Fibroblast of mammary gland (primary cell): Measurements from ENCODE around the gene ZBTB26.

Experiments used
- DNase-seq: peaks from one replicate; pipeline ENCODE4 v3.0.0-alpha.2; 2010; ENCODE audit warnings: low read depth
- H3K4me3 ChIP-seq: 2 replicates; pipeline ENCODE4 v1.5.1; 2011; ENCODE audit warnings: low read depth, mild to moderate bottlenecking, low read length, moderate library complexity; ENCODE audit not compliant: control insufficient read depth
- TF ChIP-seq, protein P1 (sequence below): conservative IDR thresholded peaks from 2 replicates; pipeline ENCODE4 v1.5.1; 2011; ENCODE audit warnings: low read depth, low read length, inconsistent platforms; ENCODE audit not compliant: control insufficient read depth, insufficient read depth

Gene ZBTB26

GRCh38 chr9:122930541-122931225 is 629 bp downstream of the ZBTB26 start:
- H3K4me3 ChIP-seq, result peak overlapping the region; percentile 96
- DNase-seq, result no peak
- TF ChIP-seq, protein P1, sequence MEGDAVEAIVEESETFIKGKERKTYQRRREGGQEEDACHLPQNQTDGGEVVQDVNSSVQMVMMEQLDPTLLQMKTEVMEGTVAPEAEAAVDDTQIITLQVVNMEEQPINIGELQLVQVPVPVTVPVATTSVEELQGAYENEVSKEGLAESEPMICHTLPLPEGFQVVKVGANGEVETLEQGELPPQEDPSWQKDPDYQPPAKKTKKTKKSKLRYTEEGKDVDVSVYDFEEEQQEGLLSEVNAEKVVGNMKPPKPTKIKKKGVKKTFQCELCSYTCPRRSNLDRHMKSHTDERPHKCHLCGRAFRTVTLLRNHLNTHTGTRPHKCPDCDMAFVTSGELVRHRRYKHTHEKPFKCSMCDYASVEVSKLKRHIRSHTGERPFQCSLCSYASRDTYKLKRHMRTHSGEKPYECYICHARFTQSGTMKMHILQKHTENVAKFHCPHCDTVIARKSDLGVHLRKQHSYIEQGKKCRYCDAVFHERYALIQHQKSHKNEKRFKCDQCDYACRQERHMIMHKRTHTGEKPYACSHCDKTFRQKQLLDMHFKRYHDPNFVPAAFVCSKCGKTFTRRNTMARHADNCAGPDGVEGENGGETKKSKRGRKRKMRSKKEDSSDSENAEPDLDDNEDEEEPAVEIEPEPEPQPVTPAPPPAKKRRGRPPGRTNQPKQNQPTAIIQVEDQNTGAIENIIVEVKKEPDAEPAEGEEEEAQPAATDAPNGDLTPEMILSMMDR, result no peak

GRCh38 chr9:122929796-122930354 is 1.4 kb downstream of the ZBTB26 start:
- DNase-seq, result no peak
- TF ChIP-seq, protein P1, result no peak
- H3K4me3 ChIP-seq, result no peak overlapping the region

DNA sequence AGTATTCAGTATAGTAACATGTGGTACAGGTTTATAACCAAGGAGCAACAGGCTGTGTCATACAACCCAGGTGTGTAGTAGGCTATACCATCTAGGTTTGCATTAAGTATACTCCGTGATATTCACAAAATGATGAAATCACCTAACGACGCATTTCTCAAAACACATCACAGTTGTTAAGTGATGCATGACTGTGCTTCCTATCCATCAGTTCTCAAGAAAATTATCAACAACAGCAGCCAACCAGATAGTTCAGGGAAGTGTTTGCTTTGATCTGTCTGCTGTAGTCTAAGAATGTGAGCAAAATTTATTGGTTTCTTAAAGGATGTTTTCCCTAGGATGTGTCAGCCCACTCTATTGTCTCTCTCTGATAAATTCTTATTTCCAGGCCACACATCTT is 7.4 kb downstream of the ZBTB26 start:
- DNase-seq, result no peak
- TF ChIP-seq, protein P1, result no peak
- H3K4me3 ChIP-seq, result no peak overlapping the region

- no peak for DNase-seq
Observed at GRCh38 chr9:122922713-122923112, 8.6 kb downstream of the ZBTB26 start.

GRCh38 chr9:122918310-122918709 is 13.0 kb downstream of the ZBTB26 start:
- TF ChIP-seq, protein P1, result no peak
- no peak overlapping the region for H3K4me3 ChIP-seq
- DNase-seq, result no peak

More at GRCh38 chr9:122922713-122923112, 8.6 kb downstream of the ZBTB26 start:
- H3K4me3 ChIP-seq, result no peak overlapping the region
- TF ChIP-seq, protein P1, result no peak

DNA sequence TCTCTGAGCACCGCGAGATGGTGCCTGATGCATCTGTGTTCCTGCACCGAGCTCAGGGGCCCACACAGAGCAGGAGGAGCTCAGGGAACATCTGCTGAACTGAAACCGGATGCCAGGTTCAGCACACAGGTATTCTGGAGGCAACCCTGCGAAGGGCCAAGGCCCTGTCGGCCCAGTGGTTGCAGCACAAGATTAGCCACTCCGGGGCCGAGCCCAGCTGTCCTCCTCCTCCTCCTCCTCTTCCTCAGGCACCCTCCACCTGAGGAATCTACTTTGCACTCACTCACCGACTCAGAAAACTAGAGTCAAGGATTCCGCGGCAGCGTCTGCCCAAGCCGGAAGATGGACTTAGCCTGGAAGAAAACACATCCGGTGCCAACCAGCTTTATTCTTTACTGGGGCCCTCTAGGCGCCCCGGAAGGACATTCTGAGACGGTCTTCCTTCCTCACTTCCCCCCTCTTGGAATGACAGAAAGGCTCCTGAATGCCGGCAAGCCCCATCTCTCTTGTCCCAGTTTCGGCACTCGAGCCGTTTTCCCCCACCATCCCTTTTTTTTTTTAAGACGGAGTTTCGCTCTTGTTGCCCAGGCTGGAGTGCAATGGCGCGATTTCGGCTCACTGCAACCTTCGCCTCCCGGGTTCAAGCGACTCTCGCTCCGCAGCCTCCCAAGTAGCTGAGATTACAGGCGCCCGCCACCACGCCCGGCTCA is 18.2 kb downstream of the ZBTB26 start, which contains the start of gene ZBTB6:
ZBTB6 (minus strand) TSS at position 360 of the 710 bp plus-strand sequence. CDS start 1,251 bp downstream, outside the sequence.
- peak; percentile 84 for DNase-seq
- H3K4me3 ChIP-seq, result peak within 1 kb of the TSS; percentile 94
- TF ChIP-seq, protein P1, result no peak
